Heart left ventricle (tissue), 16 donors: ENCODE measurements around the gene RBM14. TPM values are rescaled to one million over a fixed set of nuclear protein-coding genes. Genes with fewer than 3 reads are reported as not detected.

Experiments used
- ATAC-seq, 4 donors: fragments of 200-7000 bp; cut with Tn5 transposase; one replicate each; pipeline ENCODE4 v1.9.1; 2020 to 2022; ENCODE audit warnings: moderate library complexity in 4 of 4, mild to moderate bottlenecking in 3 of 4, moderate number of reproducible peaks in 1 of 4
- DNase-seq, 5 donors: peaks; one replicate each; pipeline ENCODE4 v3.0.0-alpha.2; 2020
- H3K27ac ChIP-seq, 12 donors: fragments of 200-600 bp; sonication (generic) in 4 of 12; one replicate each; pipeline versions ENCODE4 v1.5.0 to v1.8.0; 2016 to 2022; ENCODE audit warnings: mild to moderate bottlenecking in 2 of 12
- H3K27me3 ChIP-seq, 9 donors: fragments of 200-600 bp; sonication (generic) in 2 of 9; one replicate each; pipeline versions ENCODE4 v1.5.1 to v1.8.0; 2016 to 2022; ENCODE audit warnings: mild to moderate bottlenecking in 3 of 9
- H3K36me3 ChIP-seq, 9 donors: fragments of 200-600 bp; sonication (generic) in 2 of 9; one replicate each; pipeline versions ENCODE4 v1.5.0 to v1.8.0; 2018 to 2022; ENCODE audit warnings: mild to moderate bottlenecking in 2 of 9
- H3K4me1 ChIP-seq, 12 donors: fragments of 200-600 bp; sonication (generic) in 4 of 12; one replicate each; pipeline versions ENCODE4 v1.5.0 to v1.8.0; 2016 to 2022; ENCODE audit warnings: mild to moderate bottlenecking in 3 of 12
- H3K4me3 ChIP-seq, 12 donors: fragments of 200-600 bp; sonication (generic) in 4 of 12; one replicate each; pipeline versions ENCODE4 v1.5.0 to v1.8.0; 2017 to 2022; ENCODE audit warnings: mild to moderate bottlenecking in 9 of 12, moderate library complexity in 4 of 12
- H3K9me3 ChIP-seq, 12 donors: fragments of 200-600 bp; sonication (generic) in 4 of 12; one replicate each; pipeline versions ENCODE4 v1.5.0 to v1.8.0; 2016 to 2022; ENCODE audit warnings: mild to moderate bottlenecking in 1 of 12
- CTCF ChIP-seq, 12 donors: fragments of 200-600 bp; sonication (generic) in 4 of 12; IDR thresholded peaks; one replicate each; pipeline versions ENCODE4 v1.5.0 to v1.8.0; 2018 to 2022; ENCODE audit warnings: antibody characterized with exemption in 12 of 12, mild to moderate bottlenecking in 5 of 12
- POLR2A ChIP-seq, 2 donors: fragments of 450-650 bp; IDR thresholded peaks; one replicate each; pipeline ENCODE4 v1.6.1; 2017; ENCODE audit warnings: antibody characterized with exemption in 2 of 2, mild to moderate bottlenecking in 2 of 2, moderate library complexity in 2 of 2
- WGBS, 4 donors: extraction: QIAGEN DNeasy Blood & Tissue Kit in 2 of 4; methylation state at CpG; one replicate each; pipeline versions ENCODE4 v1.1.5 to v1.1.7; 2013 to 2018; 5-methylcytosine and 5-hydroxymethylcytosine counted together
- intact Hi-C, 10 donors: fragments of 100-400 bp; cut with DNase I; formaldehyde crosslinking; loops; one replicate each; pipeline versions ENCODE4 v1.11.1 to v1.14.2; 2022
- polyA plus RNA-seq, 2 donors: library from polyadenylated mRNA; stranded (reverse); fragments of 200-250 nt; gene quantifications; one replicate each; pipeline ENCODE4 v1.2.3, GENCODE V29; 2013
- total RNA-seq, 9 donors: library from RNA; depleted of rRNA in 2 of 9; stranded (reverse); fragments of >200 nt in 2 of 9; fragmentation: NEBNext Ultra II Directional in 3 of 9; extraction: Animal tissue kit (Norgen Biotek cat#: 25700) in 3 of 9; gene quantifications; one replicate each; pipeline versions ENCODE4 v1.1.0 to v1.2.4, GENCODE V29; 2016 to 2023
- donor health status: ischemic (EF 13 %, LVEDD 7.1; RV severe dilation, severe dysfunction).
- donor health status: healthy with polysubstance abuse.
- donor health status: DM: no; HTN: yes; CAD: no.
- donor health status: DM: no; HTN: no; CAD: no.
- donor health status: ischemic (EF 25% LVEDD 6.9; RV normal size, moderate dysfunction).
- donor health status: ischemic (EF 25% LVEDD 5.7; RV mildly dilated, moderate dysfunction).
- donor health status: healthy.
- donor health status: DM: yes; HTN: yes; CAD: no.
- donor health status: ischemic (EF 35%, LVEDD 5.7; RV mildly dilated, moderate dysfunction).
- donor health status: nonischemic (EF 11% LVEDD 7.7; RV severe dilation, severe dysfunction).
- donor health status: DM: yes; HTN: yes; CAD: no.
- donor health status: PGD.
- donor health status: ischemic (EF 29% LVEDD 5.4; RV normal size, mild dysfunction).
- donor health status: nonischemic (EF 23%, LVEDD 6.1; RV moderate dilation, normal function).

Gene RBM14
- total and polyA plus RNA-seq, 11 donors = 17.4 to 40.0 (median 30.6) TPM

GRCh38 chr11:66607126-66607834 is 9.2 kb upstream of the RBM14 start:
- peak overlapping the region in 10 of 12 donors; percentile 5 to 85 (median 38) for H3K27ac ChIP-seq
- H3K4me1 ChIP-seq = peaks cover 0 to 25% (median 15%) of the 10 kb centered on the region in 12 donors
- peak; percentile 64 to 87 (median 76) for ATAC-seq
- no peak overlapping the region for H3K4me3 ChIP-seq
- intact Hi-C loops = no loop called here
- no peaks in the 10 kb centered on the region for H3K27me3 ChIP-seq
- WGBS, 4 donors = 23 to 40% (median 32%) methylated on average over 8 of the region's 8 CpGs
- TF ChIP-seq CTCF (IDR thresholded peaks at IDR 0.05) (no peak), POLR2A (IDR thresholded peaks at IDR 0.05) (no peak)
- DNase-seq = peak in 4 of 5 donors; percentile 50 to 70 (median 62)
- H3K36me3 ChIP-seq = peaks cover 0 to 39% (median 18%) of the 10 kb centered on the region in 9 donors
- H3K9me3 ChIP-seq = no peaks in the 10 kb centered on the region

GRCh38 chr11:66609721-66610617 is 6.5 kb upstream of the RBM14 start:
- 69 to 83% (median 74%) methylated on average over 4 of the region's 4 CpGs for WGBS, 4 donors
- Histone ChIP-seq H3K36me3 (peaks cover 0 to 18% (median 12%) of the 10 kb centered on the region in 9 donors), H3K27me3 (no peaks in the 10 kb centered on the region), H3K4me1 (peaks cover 0 to 20% (median 10%) of the 10 kb centered on the region in 12 donors), H3K27ac (peak overlapping the region in 1 of 12 donors; percentile 16), H3K4me3 (no peak overlapping the region), H3K9me3 (no peaks in the 10 kb centered on the region)
- TF ChIP-seq POLR2A (IDR thresholded peaks at IDR 0.05) (no peak), CTCF (IDR thresholded peaks at IDR 0.05) (no peak)
- intact Hi-C loops = no loop called here
- ATAC-seq = no peak
- no peak for DNase-seq

GRCh38 chr11:66612458-66612857 is 4.0 kb upstream of the RBM14 start:
- Histone ChIP-seq H3K27me3 (no peaks in the 10 kb centered on the region), H3K4me3 (no peak overlapping the region), H3K27ac (no peak overlapping the region), H3K9me3 (no peaks in the 10 kb centered on the region), H3K4me1 (peaks cover 0 to 22% (median 12%) of the 10 kb centered on the region in 12 donors), H3K36me3 (no peaks in the 10 kb centered on the region)
- no peak for TF ChIP-seq CTCF (IDR thresholded peaks at IDR 0.05)
- DNase-seq = no peak
- intact Hi-C loops = no loop called here
- ATAC-seq = no peak
- WGBS, 4 donors = 91 to 98% (median 95%) methylated on average over 1 of the region's 1 CpG

GRCh38 chr11:66614073-66614472 is 2.4 kb upstream of the RBM14 start:
- no peak for ATAC-seq
- 73 to 85% (median 76%) methylated on average over 13 of the region's 13 CpGs for WGBS, 4 donors
- intact Hi-C loops = no loop called here
- Histone ChIP-seq H3K9me3 (no peaks in the 10 kb centered on the region), H3K4me1 (peaks cover 0 to 26% (median 18%) of the 10 kb centered on the region in 12 donors), H3K27ac (no peak overlapping the region), H3K36me3 (peaks cover 0 to 4% (median 0%) of the 10 kb centered on the region in 9 donors), H3K4me3 (no peak overlapping the region), H3K27me3 (no peaks in the 10 kb centered on the region)
- DNase-seq = no peak
- TF ChIP-seq POLR2A (IDR thresholded peaks at IDR 0.05) (no peak), CTCF (IDR thresholded peaks at IDR 0.05) (no peak)
